Neural cell (in vitro differentiated cells): Measurements from ENCODE around the gene CDC42BPB. TPM values are rescaled to one million over a fixed set of nuclear protein-coding genes. Genes with fewer than 3 reads are reported as not detected.

Source experiments
- H2AFZ ChIP-seq: fragments of 200-600, 300-800 bp; sonication (generic), shearing (Covaris generic); 2 replicates; pipeline ENCODE4 v1.6.0; 2014; ENCODE audit warnings: low read depth, mild to moderate bottlenecking, antibody characterized with exemption, low read length, moderate library complexity
- H3F3A ChIP-seq: fragments of 200-600 bp; shearing (Covaris generic); 2 replicates; pipeline ENCODE4 v1.6.1; 2016; ENCODE audit warnings: mild to moderate bottlenecking, moderate library complexity, mixed read lengths, antibody characterized with exemption, low read length; ENCODE audit not compliant: insufficient read depth, poor library complexity, severe bottlenecking
- H3K27ac ChIP-seq: fragments of 200-600, 300-800 bp; sonication (generic), shearing (Covaris generic); 2 replicates; pipeline ENCODE4 v1.5.1; 2014; ENCODE audit warnings: mild to moderate bottlenecking, low read length, moderate library complexity
- H3K27me3 ChIP-seq: fragments of 300-800, 200-600 bp; sonication (generic), shearing (Covaris generic); 2 replicates; pipeline ENCODE4 v1.6.0; 2014; ENCODE audit warnings: mild to moderate bottlenecking, low read depth, low read length, moderate library complexity; ENCODE audit not compliant: insufficient read depth
- H3K36me3 ChIP-seq: fragments of 300-800, 200-600 bp; sonication (generic), shearing (Covaris generic); 2 replicates; pipeline ENCODE4 v1.5.1; 2014; ENCODE audit warnings: mild to moderate bottlenecking, antibody characterized with exemption, low read length, moderate library complexity; ENCODE audit not compliant: insufficient read depth
- H3K4me2 ChIP-seq: fragments of 300-800, 200-600 bp; sonication (generic), shearing (Covaris generic); 2 replicates; pipeline ENCODE4 v1.6.0; 2014; ENCODE audit warnings: mild to moderate bottlenecking, low read length
- H3K4me3 ChIP-seq: fragments of 300-800, 200-600 bp; sonication (generic), shearing (Covaris generic); 2 replicates; pipeline ENCODE4 v1.5.1; 2014; ENCODE audit warnings: mild to moderate bottlenecking, low read length, moderate library complexity
- H3K79me2 ChIP-seq: fragments of 200-600 bp; shearing (Covaris generic); replicated peaks from 2 replicates; pipeline ENCODE4 v1.6.0; 2014; ENCODE audit warnings: mild to moderate bottlenecking, low read length, moderate library complexity; ENCODE audit not compliant: insufficient read depth
- H3K9ac ChIP-seq: fragments of 300-800, 200-600 bp; sonication (generic), shearing (Covaris generic); 2 replicates; pipeline ENCODE4 v1.6.1; 2016; ENCODE audit warnings: mild to moderate bottlenecking, low read length, mixed read lengths
- H3K9me2 ChIP-seq: fragments of 200-600 bp; shearing (Covaris generic); 2 replicates; pipeline ENCODE4 v1.6.1; 2016; ENCODE audit warnings: mild to moderate bottlenecking, low read length, mixed read lengths; ENCODE audit not compliant: insufficient read depth
- H3K9me3 ChIP-seq: fragments of 200-600, 300-800 bp; sonication (generic), shearing (Covaris generic); 2 replicates; pipeline ENCODE4 v1.6.1; 2016; ENCODE audit warnings: mild to moderate bottlenecking, mixed run types, low read length, moderate library complexity, mixed read lengths
- H4K20me1 ChIP-seq: fragments of 200-600 bp; shearing (Covaris generic); 2 replicates; pipeline ENCODE4 v1.6.1; 2016; ENCODE audit warnings: mild to moderate bottlenecking, mixed run types; ENCODE audit not compliant: insufficient read depth
- CTCF ChIP-seq: fragments of 450-650 bp; IDR thresholded peaks from 2 replicates; pipeline ENCODE4 v1.5.1; 2014; ENCODE audit warnings: antibody characterized with exemption, mild to moderate bottlenecking, moderate library complexity; ENCODE audit not compliant: poor library complexity, severe bottlenecking
- EP300 ChIP-seq: fragments of 450-650 bp; conservative IDR thresholded peaks from 2 replicates; pipeline ENCODE4 v1.6.1; 2014; ENCODE audit warnings: antibody characterized with exemption, mild to moderate bottlenecking, moderate library complexity; ENCODE audit not compliant: poor library complexity, severe bottlenecking
- EZH2 ChIP-seq: fragments of 200-600, 300-800 bp; shearing (Covaris generic), sonication (generic); IDR thresholded peaks from 2 replicates; pipeline ENCODE4 v1.6.1; 2014; ENCODE audit warnings: antibody characterized with exemption, low read length, borderline replicate concordance, mild to moderate bottlenecking; ENCODE audit not compliant: insufficient read depth, poor library complexity, severe bottlenecking
- MXI1 ChIP-seq: fragments of 450-650 bp; conservative IDR thresholded peaks from 2 replicates; pipeline ENCODE4 v1.6.1; 2014; ENCODE audit warnings: antibody characterized with exemption, mild to moderate bottlenecking; ENCODE audit not compliant: poor library complexity, severe bottlenecking
- POLR2AphosphoS5 ChIP-seq: IDR thresholded peaks from 2 replicates; pipeline ENCODE4 v1.6.1; 2012
- RAD21 ChIP-seq: fragments of 450-650 bp; conservative IDR thresholded peaks from 2 replicates; pipeline ENCODE4 v1.6.1; 2014; ENCODE audit warnings: antibody characterized with exemption, mild to moderate bottlenecking, moderate library complexity
- REST ChIP-seq: IDR thresholded peaks from 2 replicates; pipeline ENCODE4 v1.6.1; 2012; ENCODE audit warnings: borderline replicate concordance
- SMC3 ChIP-seq: fragments of 450-650 bp; conservative IDR thresholded peaks from 2 replicates; pipeline ENCODE4 v1.6.1; 2014; ENCODE audit warnings: antibody characterized with exemption, mild to moderate bottlenecking, moderate library complexity; ENCODE audit not compliant: poor library complexity
- TAF1 ChIP-seq: IDR thresholded peaks from 2 replicates; pipeline ENCODE4 v1.6.1; 2012; ENCODE audit warnings: low read depth
- polyA plus RNA-seq: library from polyadenylated mRNA; depleted of rRNA; stranded (reverse); fragments of >200 nt; gene quantifications from 2 replicates; pipeline ENCODE4 v1.2.3, GENCODE V29; 2014

CDC42BPB gene
- polyA plus RNA-seq, 1 donor from 2014 or later: 43.8 TPM

DNA sequence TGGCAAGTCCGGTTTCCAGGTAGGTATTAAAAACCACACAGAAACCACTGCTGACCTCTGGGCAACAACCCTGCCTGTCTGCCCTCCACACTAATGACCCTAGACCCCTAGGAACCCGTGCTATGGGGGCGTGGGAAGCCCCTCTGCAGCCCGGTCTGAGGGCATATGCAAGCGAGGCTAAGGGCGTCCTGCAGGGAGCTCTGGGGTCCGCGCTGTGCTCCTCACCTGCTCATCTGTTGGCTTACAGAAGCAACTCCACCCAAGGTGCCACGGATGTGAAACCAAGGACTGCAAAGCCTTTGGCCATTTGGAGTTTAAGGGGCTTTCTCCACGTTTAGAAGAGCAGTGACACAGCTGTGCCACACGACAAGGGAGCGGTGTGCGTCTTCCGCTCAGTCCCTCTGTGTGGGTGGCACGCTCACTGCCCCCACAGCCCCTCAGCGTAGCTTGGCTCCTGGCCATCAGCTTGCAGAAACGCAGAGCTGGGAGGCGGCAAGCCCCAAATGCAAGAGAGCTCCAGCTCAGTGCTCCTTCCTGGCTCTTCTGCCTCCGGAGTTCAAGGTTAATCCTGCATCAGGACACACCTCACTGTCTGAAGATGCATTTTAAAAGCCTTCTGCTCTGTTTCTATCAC is 116.5 kb downstream of the CDC42BPB start:
- H3F3A ChIP-seq: no peaks in the 10 kb centered on the region
- H4K20me1 ChIP-seq: no peaks in the 10 kb centered on the region
- H3K4me2 ChIP-seq: no peak overlapping the region
- H2AFZ ChIP-seq: no peak overlapping the region
- H3K9me2 ChIP-seq: no peaks in the 10 kb centered on the region
- H3K36me3 ChIP-seq: no peaks in the 10 kb centered on the region
- no peak overlapping the region for H3K9ac ChIP-seq
- no peaks in the 10 kb centered on the region for H3K79me2 ChIP-seq
- no peak for TF ChIP-seq POLR2AphosphoS5
- TF ChIP-seq SMC3: no peak
- TF ChIP-seq EZH2: no peak
- TF ChIP-seq TAF1: no peak
- no peak for TF ChIP-seq MXI1
- no peak for TF ChIP-seq REST
- TF ChIP-seq CTCF: no peak
- TF ChIP-seq EP300: no peak
- TF ChIP-seq RAD21: no peak
- H3K4me3 ChIP-seq: no peak overlapping the region
- H3K27me3 ChIP-seq: no peaks in the 10 kb centered on the region
- H3K27ac ChIP-seq: no peak overlapping the region
- no peaks in the 10 kb centered on the region for H3K9me3 ChIP-seq

DNA sequence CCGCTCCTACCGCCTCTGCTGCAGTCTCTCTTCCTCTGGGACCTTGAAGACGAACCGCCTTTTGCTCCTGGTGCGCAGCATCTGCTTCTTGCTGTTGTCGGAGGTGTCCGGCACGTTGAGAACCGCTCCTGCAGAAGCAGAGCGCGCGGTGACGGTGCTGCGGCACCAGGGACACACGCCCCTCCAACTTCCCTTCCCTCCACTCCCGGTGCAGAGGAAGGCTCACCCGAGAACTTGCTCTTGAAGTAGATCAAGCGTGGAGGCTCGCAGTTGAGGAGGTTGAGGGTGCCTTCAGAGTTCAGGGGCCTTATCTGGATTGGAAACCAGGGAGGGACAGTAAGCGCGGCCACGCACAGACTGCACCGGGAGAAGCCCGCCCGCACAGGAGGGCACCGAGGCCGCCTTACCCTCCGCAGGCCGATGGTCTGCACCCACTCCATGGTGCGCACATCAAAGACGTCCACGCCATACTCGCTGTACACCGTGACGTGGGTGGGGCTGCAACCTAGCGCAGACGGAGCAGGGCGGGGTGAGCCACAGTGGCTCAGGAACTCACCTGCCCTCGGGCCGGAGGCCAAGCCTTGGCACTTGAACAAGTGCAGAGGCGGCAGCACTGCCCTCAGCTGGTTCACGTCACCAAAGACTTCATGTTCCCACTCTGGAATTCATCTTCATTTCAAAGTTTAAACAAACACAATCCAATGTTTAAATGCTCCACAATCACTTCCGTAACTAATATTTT is 117.4 kb downstream of the CDC42BPB start:
- H3K4me2 ChIP-seq: no peak overlapping the region
- no peak overlapping the region for H3K9ac ChIP-seq
- H4K20me1 ChIP-seq: no peaks in the 10 kb centered on the region
- H3K9me3 ChIP-seq: no peaks in the 10 kb centered on the region
- no peaks in the 10 kb centered on the region for H3F3A ChIP-seq
- no peak overlapping the region for H2AFZ ChIP-seq
- H3K9me2 ChIP-seq: no peaks in the 10 kb centered on the region
- no peaks in the 10 kb centered on the region for H3K27me3 ChIP-seq
- no peak for TF ChIP-seq RAD21
- TF ChIP-seq CTCF: no peak
- TF ChIP-seq POLR2AphosphoS5: no peak
- TF ChIP-seq TAF1: no peak
- no peak overlapping the region for H3K27ac ChIP-seq
- no peak overlapping the region for H3K4me3 ChIP-seq
- no peaks in the 10 kb centered on the region for H3K36me3 ChIP-seq
- no peaks in the 10 kb centered on the region for H3K79me2 ChIP-seq
